AG10803 (cell line): ENCODE measurements around the gene MRFAP1L1.

ENCODE experiments used
- DNase-seq: peaks from one replicate; pipeline ENCODE4 v3.0.0; 2010; ENCODE audit warnings: low read depth
- H3K4me3 ChIP-seq: 2 replicates; pipeline ENCODE4 v1.5.1; 2011; ENCODE audit warnings: mild to moderate bottlenecking, low read length, control low read depth
- CTCF ChIP-seq: conservative IDR thresholded peaks from 2 replicates; pipeline ENCODE4 v1.5.1; 2011; ENCODE audit warnings: mild to moderate bottlenecking, low read length, control low read depth, inconsistent platforms

MRFAP1L1 gene

DNA sequence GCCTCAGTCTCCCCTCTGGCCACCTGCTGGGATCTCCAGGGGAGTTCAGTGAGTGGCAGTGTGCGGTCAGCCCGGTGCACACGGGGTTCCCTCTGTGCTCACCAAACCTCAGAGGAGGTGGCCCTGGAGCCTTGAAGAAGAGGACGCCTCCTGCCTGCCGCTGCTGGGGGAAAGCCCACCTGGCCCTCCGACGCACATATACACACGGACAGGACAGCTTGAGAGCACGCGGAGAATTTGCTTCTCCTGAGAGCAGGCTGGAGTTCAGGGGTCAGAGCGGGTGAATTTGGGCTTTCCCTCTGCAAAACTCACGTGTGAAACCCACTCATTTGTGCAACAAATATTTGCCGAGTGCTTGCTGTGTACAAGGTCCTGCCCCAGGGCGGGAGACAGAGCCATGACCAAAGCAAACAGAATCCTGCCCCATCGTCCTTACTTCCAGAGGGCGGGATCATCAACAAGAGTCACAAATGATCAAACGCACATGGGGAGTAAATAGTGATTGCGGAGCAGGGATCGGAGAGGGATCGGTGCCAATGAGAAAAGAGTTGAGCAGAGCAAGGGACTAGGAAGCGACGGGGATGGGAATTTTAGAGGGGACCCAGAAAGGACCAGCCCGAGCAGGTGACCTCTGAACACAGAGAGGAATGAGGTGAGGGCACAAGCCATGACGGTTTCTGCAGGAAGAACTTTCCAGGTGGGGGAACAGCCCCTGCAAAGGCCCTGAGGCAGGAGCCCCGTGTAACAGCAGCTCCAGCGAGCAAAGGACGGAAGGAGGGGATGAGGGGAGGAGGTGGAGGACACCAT lies 23.9 kb upstream of the MRFAP1L1 start:
- TF ChIP-seq CTCF: no peak
- no peak for DNase-seq
- H3K4me3 ChIP-seq: no peak overlapping the region

- DNase-seq: peak; percentile 93
- H3K4me3 ChIP-seq: no peak overlapping the region
- TF ChIP-seq CTCF: no peak
These were observed 23.0 kb upstream of the MRFAP1L1 start for GRCh38 chr4:6732441-6733357.

- no peak for TF ChIP-seq CTCF
- no peak for DNase-seq
- H3K4me3 ChIP-seq: no peak overlapping the region
These were observed 22.1 kb upstream of the MRFAP1L1 start for GRCh38 chr4:6731780-6732179.

- TF ChIP-seq CTCF: no peak
- no peak overlapping the region for H3K4me3 ChIP-seq
- DNase-seq: no peak
These were observed 21.6 kb upstream of the MRFAP1L1 start for GRCh38 chr4:6731318-6731675.

GRCh38 chr4:6730603-6731317 lies 21.1 kb upstream of the MRFAP1L1 start:
- DNase-seq: no peak
- no peak for TF ChIP-seq CTCF

DNA sequence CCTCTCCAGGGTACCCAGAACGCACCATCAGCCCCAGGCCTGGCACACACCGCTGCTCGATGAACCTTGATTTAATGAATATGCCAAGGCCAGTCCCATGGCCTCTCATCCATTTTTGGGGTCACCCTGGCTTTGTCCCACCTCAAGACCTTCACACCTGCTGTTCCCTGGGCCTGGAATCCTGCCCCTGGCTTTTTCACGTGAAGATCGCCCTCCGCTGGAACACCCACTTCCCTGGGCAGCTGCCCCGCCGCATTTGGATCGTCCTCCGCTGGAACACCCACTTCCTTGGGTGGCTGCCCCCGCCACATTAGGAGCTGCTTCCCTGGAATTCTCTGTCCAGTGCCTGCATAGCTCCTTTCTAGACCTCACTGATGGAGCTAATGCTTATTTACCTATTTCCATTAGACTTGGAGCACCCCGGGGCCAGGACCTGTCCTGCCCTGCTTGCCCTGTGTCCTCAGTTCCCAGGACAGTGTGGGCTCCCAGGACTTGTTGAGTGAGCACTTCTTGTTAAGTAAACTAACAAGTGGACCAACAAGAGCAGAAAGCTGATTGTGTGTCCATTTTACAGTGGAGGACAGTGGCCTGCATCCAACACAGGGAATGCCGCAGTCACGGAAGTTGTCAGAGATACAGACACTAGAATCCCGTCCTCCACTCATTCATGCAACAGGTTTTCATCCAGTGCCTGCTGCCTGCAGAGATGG lies 18.8 kb upstream of the MRFAP1L1 start:
- TF ChIP-seq CTCF: no peak
- no peak for DNase-seq
- H3K4me3 ChIP-seq: no peak overlapping the region

More at GRCh38 chr4:6730603-6731317, 21.1 kb upstream of the MRFAP1L1 start:
- H3K4me3 ChIP-seq: no peak overlapping the region
